SU-DHL-6 (cell line): ENCODE measurements around the gene PIK3R1.

ENCODE experiments used
- H2AFZ ChIP-seq: fragments of 200-600 bp; sonication (generic); 2 replicates; pipeline ENCODE4 v1.6.1; 2014; ENCODE audit warnings: low read depth, mild to moderate bottlenecking, moderate library complexity, mixed read lengths, antibody characterized with exemption, low read length; ENCODE audit not compliant: severe bottlenecking
- H3F3A ChIP-seq: fragments of 200-600 bp; shearing (Covaris generic); 2 replicates; pipeline ENCODE4 v1.6.0; 2016; ENCODE audit warnings: antibody characterized with exemption, mild to moderate bottlenecking; ENCODE audit not compliant: insufficient read depth
- H3K27ac ChIP-seq: fragments of 200-600 bp; sonication (generic); 2 replicates; pipeline ENCODE4 v1.5.1; 2016; ENCODE audit warnings: low read depth, mild to moderate bottlenecking, low read length, moderate library complexity, mixed read lengths
- H3K27me3 ChIP-seq: fragments of 200-600 bp; sonication (generic), shearing (Covaris generic); 2 replicates; pipeline ENCODE4 v1.6.0; 2014; ENCODE audit warnings: mild to moderate bottlenecking, low read length
- H3K36me3 ChIP-seq: fragments of 200-600 bp; sonication (generic); 2 replicates; pipeline ENCODE4 v1.6.1; 2014; ENCODE audit warnings: mild to moderate bottlenecking, low read length, mixed read lengths
- H3K4me2 ChIP-seq: fragments of 300-600, 200-600 bp; shearing (Covaris generic), sonication (generic); 2 replicates; pipeline ENCODE4 v1.6.0; 2014; ENCODE audit warnings: low read length, low read depth, mild to moderate bottlenecking; ENCODE audit not compliant: poor library complexity, severe bottlenecking
- H3K4me3 ChIP-seq: fragments of 200-600 bp; sonication (generic); 2 replicates; pipeline ENCODE4 v1.5.1; 2014; ENCODE audit warnings: antibody characterized with exemption, low read length, mild to moderate bottlenecking, mixed read lengths; ENCODE audit not compliant: insufficient read depth, poor library complexity, severe bottlenecking
- H3K79me2 ChIP-seq: fragments of 200-600 bp; sonication (generic); 2 replicates; pipeline ENCODE4 v1.6.1; 2014; ENCODE audit warnings: mild to moderate bottlenecking, low read length, moderate library complexity; ENCODE audit not compliant: insufficient read depth
- H3K9ac ChIP-seq: fragments of 200-600 bp; sonication (generic); 2 replicates; pipeline ENCODE4 v1.7.0; 2014; ENCODE audit warnings: mild to moderate bottlenecking, low read length
- H3K9me2 ChIP-seq: fragments of 200-600 bp; sonication (generic); replicated peaks from 2 replicates; pipeline ENCODE4 v1.6.1; 2014; ENCODE audit warnings: low read length; ENCODE audit not compliant: insufficient read depth
- H3K9me3 ChIP-seq: fragments of 200-600 bp; sonication (generic); 2 replicates; pipeline ENCODE4 v1.6.1; 2014; ENCODE audit warnings: low read length, mixed read lengths; ENCODE audit not compliant: insufficient read depth
- H4K20me1 ChIP-seq: fragments of 200-600 bp; sonication (generic); 2 replicates; pipeline ENCODE4 v1.6.1; 2014; ENCODE audit warnings: low read depth, mild to moderate bottlenecking, antibody characterized with exemption, low read length, moderate library complexity, mixed read lengths
- EZH2phosphoT487 ChIP-seq: fragments of 200-600 bp; sonication (generic), shearing (Covaris generic); conservative IDR thresholded peaks from 2 replicates; pipeline ENCODE4 v1.6.1; 2018; ENCODE audit warnings: mild to moderate bottlenecking, antibody characterized with exemption, low read length, moderate library complexity, mixed read lengths
- TF ChIP-seq, protein P1 (sequence below): fragments of 200-600 bp; sonication (generic); IDR thresholded peaks from one replicate; pipeline ENCODE4 v1.5.1; 2017; ENCODE audit warnings: antibody characterized with exemption, mild to moderate bottlenecking, low read length, moderate library complexity; ENCODE audit not compliant: insufficient read depth, poor library complexity, severe bottlenecking

PIK3R1 gene

DNA sequence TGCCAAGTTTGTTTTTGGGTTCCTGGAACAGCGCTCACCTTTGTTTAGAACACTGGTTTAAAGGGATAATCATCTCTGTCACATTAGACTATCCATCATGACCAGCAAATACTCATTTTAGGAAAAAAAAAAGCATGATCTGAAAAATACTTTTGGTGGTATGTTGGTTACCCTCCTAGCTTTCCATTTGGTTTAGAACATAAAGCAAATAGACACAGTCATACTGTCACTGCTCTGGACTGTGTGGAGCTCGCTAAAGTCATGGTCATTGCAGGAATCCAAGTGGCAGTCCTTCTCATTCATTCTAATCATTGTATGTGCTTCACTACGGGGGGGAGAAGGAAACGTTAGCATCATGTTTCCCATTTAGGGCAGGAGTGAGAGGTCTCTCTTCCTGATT is 83.5 kb downstream of the PIK3R1 start:
- H3K27ac ChIP-seq = no peak overlapping the region
- H3K79me2 ChIP-seq = no peaks in the 10 kb centered on the region
- H3K9me3 ChIP-seq = no peaks in the 10 kb centered on the region
- H3F3A ChIP-seq = no peaks in the 10 kb centered on the region
- no peaks in the 10 kb centered on the region for H3K27me3 ChIP-seq
- H3K36me3 ChIP-seq = peaks cover 10% of the 10 kb centered on the region
- TF ChIP-seq, protein P1, sequence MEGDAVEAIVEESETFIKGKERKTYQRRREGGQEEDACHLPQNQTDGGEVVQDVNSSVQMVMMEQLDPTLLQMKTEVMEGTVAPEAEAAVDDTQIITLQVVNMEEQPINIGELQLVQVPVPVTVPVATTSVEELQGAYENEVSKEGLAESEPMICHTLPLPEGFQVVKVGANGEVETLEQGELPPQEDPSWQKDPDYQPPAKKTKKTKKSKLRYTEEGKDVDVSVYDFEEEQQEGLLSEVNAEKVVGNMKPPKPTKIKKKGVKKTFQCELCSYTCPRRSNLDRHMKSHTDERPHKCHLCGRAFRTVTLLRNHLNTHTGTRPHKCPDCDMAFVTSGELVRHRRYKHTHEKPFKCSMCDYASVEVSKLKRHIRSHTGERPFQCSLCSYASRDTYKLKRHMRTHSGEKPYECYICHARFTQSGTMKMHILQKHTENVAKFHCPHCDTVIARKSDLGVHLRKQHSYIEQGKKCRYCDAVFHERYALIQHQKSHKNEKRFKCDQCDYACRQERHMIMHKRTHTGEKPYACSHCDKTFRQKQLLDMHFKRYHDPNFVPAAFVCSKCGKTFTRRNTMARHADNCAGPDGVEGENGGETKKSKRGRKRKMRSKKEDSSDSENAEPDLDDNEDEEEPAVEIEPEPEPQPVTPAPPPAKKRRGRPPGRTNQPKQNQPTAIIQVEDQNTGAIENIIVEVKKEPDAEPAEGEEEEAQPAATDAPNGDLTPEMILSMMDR = no peak
- no peak for TF ChIP-seq EZH2phosphoT487
- H3K4me2 ChIP-seq = no peak overlapping the region
- no peak overlapping the region for H3K4me3 ChIP-seq
- no peak overlapping the region for H2AFZ ChIP-seq
- H4K20me1 ChIP-seq = no peaks in the 10 kb centered on the region
- H3K9me2 ChIP-seq = no peaks in the 10 kb centered on the region
- no peak overlapping the region for H3K9ac ChIP-seq

DNA sequence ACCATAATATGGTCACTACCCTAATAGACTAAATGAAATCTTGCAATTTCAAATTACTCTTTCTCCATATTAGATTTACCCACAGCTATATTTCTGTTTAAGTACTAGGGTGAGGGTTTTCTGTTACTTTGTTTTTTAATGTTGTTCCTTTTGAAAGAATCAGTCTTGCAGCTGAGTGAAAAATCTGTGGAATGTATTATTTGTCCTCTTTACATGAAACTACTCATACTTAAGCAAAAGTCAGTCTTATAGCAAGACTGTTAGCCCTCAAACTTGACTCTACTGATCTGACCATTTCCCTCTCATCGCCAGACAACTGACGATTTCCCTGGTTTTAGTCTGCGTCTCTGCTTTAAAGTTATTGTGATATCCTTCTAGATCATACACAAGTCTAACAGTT is 84.0 kb downstream of the PIK3R1 start:
- TF ChIP-seq EZH2phosphoT487 = no peak
- TF ChIP-seq, protein P1 = no peak
- Histone ChIP-seq H3K36me3 (peaks cover 6% of the 10 kb centered on the region; the same call in 1 of the 2 replicates), H3F3A (no peaks in the 10 kb centered on the region), H3K27ac (no peak overlapping the region), H2AFZ (no peak overlapping the region), H3K27me3 (no peaks in the 10 kb centered on the region), H3K4me3 (no peak overlapping the region), H3K9ac (no peak overlapping the region), H4K20me1 (no peaks in the 10 kb centered on the region), H3K9me2 (no peaks in the 10 kb centered on the region), H3K9me3 (no peaks in the 10 kb centered on the region), H3K79me2 (no peaks in the 10 kb centered on the region), H3K4me2 (no peak overlapping the region)

DNA sequence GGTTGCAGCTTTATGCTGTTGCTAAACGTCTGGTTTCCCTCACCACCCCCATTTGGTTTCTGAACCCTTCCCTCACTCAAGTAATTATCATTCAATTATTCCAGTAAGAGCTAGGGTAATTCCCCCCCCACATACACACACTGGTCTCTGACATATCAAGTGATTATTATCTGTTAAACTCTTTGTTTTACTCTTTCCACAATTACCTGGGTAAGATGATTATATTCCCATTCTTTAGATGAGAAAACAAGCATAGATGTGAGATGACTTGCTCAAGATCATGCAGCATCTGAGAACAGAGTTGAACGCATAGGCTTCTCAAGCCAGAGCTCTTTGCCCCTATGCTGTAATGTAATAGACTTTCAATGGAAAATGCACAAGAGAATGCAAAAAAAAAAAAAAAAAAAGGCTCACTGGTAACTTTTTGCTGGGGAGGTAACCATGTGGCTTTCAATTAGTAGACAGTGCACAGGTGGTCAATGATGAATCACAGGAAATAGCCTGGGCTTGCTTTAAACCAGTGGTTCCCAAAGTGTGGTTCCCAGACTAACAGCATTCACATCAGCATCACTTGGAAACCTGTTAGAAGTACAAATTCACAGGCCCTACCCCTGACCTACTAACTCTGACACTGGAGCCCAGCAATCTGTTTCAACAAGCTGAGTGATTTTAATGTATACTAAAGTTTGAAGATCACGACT is 87.6 kb downstream of the PIK3R1 start:
- H3K79me2 ChIP-seq = no peaks in the 10 kb centered on the region
- H3K4me3 ChIP-seq = no peak overlapping the region
- no peak overlapping the region for H3K27ac ChIP-seq
- H4K20me1 ChIP-seq = no peaks in the 10 kb centered on the region
- TF ChIP-seq, protein P1 = no peak
- TF ChIP-seq EZH2phosphoT487 = no peak
- no peaks in the 10 kb centered on the region; the same call in 1 of the 2 replicates for H3K36me3 ChIP-seq
- no peak overlapping the region for H3K4me2 ChIP-seq
- no peak overlapping the region for H3K9ac ChIP-seq
- no peaks in the 10 kb centered on the region for H3K9me2 ChIP-seq
- no peak overlapping the region for H2AFZ ChIP-seq
- H3K9me3 ChIP-seq = no peaks in the 10 kb centered on the region
- no peaks in the 10 kb centered on the region for H3K27me3 ChIP-seq
- H3F3A ChIP-seq = no peaks in the 10 kb centered on the region
